ENCODE measurements around the gene AKR1B15. TPM values are rescaled to one million over a fixed set of nuclear protein-coding genes. Genes with fewer than 3 reads are reported as not detected.

The AKR1B15 gene
- total and polyA plus RNA-seq, 11 donors: not detected

DNA sequence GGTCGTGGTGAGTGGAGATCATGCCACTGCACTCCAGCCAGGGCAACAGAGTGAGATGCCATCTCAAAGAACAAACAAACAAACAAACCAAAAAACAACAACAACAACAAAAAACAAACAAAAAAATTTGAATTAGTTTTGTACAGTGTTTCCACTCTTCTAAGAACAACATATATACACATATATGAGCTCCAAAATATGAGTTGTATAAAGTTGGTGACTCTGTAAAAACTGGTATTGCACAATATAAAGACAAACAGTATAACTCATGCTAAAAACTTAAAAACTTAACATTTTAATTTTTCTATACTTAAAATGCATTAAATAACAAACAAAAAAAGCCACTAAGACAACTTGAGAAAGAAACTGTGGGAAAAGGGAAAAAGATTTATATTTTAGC is 46.0 kb downstream of the AKR1B15 start:
- TF ChIP-seq POLR2A (IDR thresholded peaks at IDR 0.05) (no peak), CTCF (IDR thresholded peaks at IDR 0.05) (no peak)
- Histone ChIP-seq H3K27ac (peak overlapping the region in 8 of 12 donors; percentile 76 to 91 (median 89)), H3K27me3 (no peaks in the 10 kb centered on the region), H3K4me1 (peaks cover 0 to 19% (median 12%) of the 10 kb centered on the region in 12 donors), H3K9me3 (peaks cover 0 to 17% (median 0%) of the 10 kb centered on the region in 12 donors), H3K36me3 (no peaks in the 10 kb centered on the region), H3K4me3 (no peak overlapping the region)
- no peak for DNase-seq
- WGBS, 4 donors: 0 to 88% (median 84%) methylated on average over 1 of the region's 1 CpG
- intact Hi-C loops (cut with DNase I): no loop called here
- no peak for ATAC-seq

- Histone ChIP-seq H3K27ac (no peak overlapping the region), H3K27me3 (no peaks in the 10 kb centered on the region), H3K4me1 (peaks cover 0 to 6% (median under 1%) of the 10 kb centered on the region in 12 donors), H3K9me3 (peaks cover 0 to 3% (median 0%) of the 10 kb centered on the region in 12 donors), H3K4me3 (no peak overlapping the region), H3K36me3 (no peaks in the 10 kb centered on the region)
- TF ChIP-seq POLR2A (IDR thresholded peaks at IDR 0.05) (no peak), CTCF (IDR thresholded peaks at IDR 0.05) (no peak)
- DNase-seq (peak in 1 of 5 donors; percentile 27), ATAC-seq (peak in 1 of 4 donors; percentile 34)
- intact Hi-C loops (cut with DNase I): no loop called here
- WGBS, 4 donors: 61 to 72% (median 69%) methylated on average over 6 of the region's 6 CpGs
These were observed 50.5 kb downstream of the AKR1B15 start for GRCh38 chr7:134599371-134599770.

GRCh38 chr7:134601459-134601858 is 52.5 kb downstream of the AKR1B15 start:
- Histone ChIP-seq H3K27ac (no peak overlapping the region), H3K36me3 (no peaks in the 10 kb centered on the region), H3K4me3 (no peak overlapping the region), H3K27me3 (no peaks in the 10 kb centered on the region), H3K9me3 (peaks cover 0 to 3% (median 0%) of the 10 kb centered on the region in 12 donors), H3K4me1 (peaks cover 0 to 10% (median 0%) of the 10 kb centered on the region in 12 donors)
- 59 to 79% (median 73%) methylated on average over 4 of the region's 4 CpGs for WGBS, 4 donors
- TF ChIP-seq POLR2A (IDR thresholded peaks at IDR 0.05) (no peak), CTCF (IDR thresholded peaks at IDR 0.05) (no peak)
- ATAC-seq (no peak), DNase-seq (no peak)
- intact Hi-C loops (cut with DNase I): loop anchor here in 3 of 10 donors (5.0 to 10.0 kb wide), 4 partner anchors 54 to 437 kb away; partner anchors contain the start of gene AKR1B15 (in 1 of the 3)

- no peak overlapping the region for H3K27ac ChIP-seq
- no peak for ATAC-seq
These were observed 54.1 kb downstream of the AKR1B15 start for GRCh38 chr7:134602881-134603451.

More at GRCh38 chr7:134602881-134603451, 54.1 kb downstream of the AKR1B15 start:
- Histone ChIP-seq H3K4me3 (peak overlapping the region in 1 of 12 donors; percentile 14), H3K36me3 (no peaks in the 10 kb centered on the region), H3K9me3 (peaks cover 0 to 3% (median 0%) of the 10 kb centered on the region in 12 donors), H3K4me1 (peaks cover 0 to 14% (median 2%) of the 10 kb centered on the region in 12 donors), H3K27me3 (no peaks in the 10 kb centered on the region)
- TF ChIP-seq POLR2A (IDR thresholded peaks at IDR 0.05) (no peak), CTCF (IDR thresholded peaks at IDR 0.05) (no peak)
- WGBS, 4 donors: 63 to 75% (median 74%) methylated on average over 11 of the region's 11 CpGs
- DNase-seq: no peak
- intact Hi-C loops (cut with DNase I): loop anchor here in 4 of 10 donors (2.0 to 10.0 kb wide), 5 partner anchors 56 to 438 kb away; partner anchors contain the start of gene AKR1B15 (in 1 of the 4)

Data from heart left ventricle (tissue), 16 donors.